HG02981 (cell line): ENCODE measurements around the gene TULP4.

Source experiments
- ATAC-seq: cut with Tn5 transposase; IDR thresholded peaks from one replicate; pipeline ENCODE4 v1.9.1; 2021; ENCODE audit warnings: mild to moderate bottlenecking, moderate library complexity; ENCODE audit not compliant: unreplicated experiment

TULP4 gene

GRCh38 chr6:158413814-158414565 is 101.7 kb downstream of the TULP4 start:
- no peak for ATAC-seq

- no peak for ATAC-seq
Measured at GRCh38 chr6:158414851-158415262, 102.6 kb downstream of the TULP4 start.

GRCh38 chr6:158415666-158416065 is 103.4 kb downstream of the TULP4 start:
- ATAC-seq = no peak

GRCh38 chr6:158416883-158417759 is 104.9 kb downstream of the TULP4 start:
- ATAC-seq = no peak

- no peak for ATAC-seq
Measured at GRCh38 chr6:158417760-158418098, 105.5 kb downstream of the TULP4 start.

GRCh38 chr6:158418501-158418900 is 106.2 kb downstream of the TULP4 start:
- no peak for ATAC-seq

GRCh38 chr6:158419339-158419909 is 107.2 kb downstream of the TULP4 start:
- ATAC-seq = no peak

GRCh38 chr6:158421381-158421780 is 109.1 kb downstream of the TULP4 start:
- no peak for ATAC-seq

GRCh38 chr6:158422629-158423238 is 110.5 kb downstream of the TULP4 start:
- ATAC-seq = no peak

GRCh38 chr6:158431036-158431435 is 118.8 kb downstream of the TULP4 start:
- ATAC-seq = no peak

- no peak for ATAC-seq
Measured at GRCh38 chr6:158431560-158431959, 119.3 kb downstream of the TULP4 start.

- no peak for ATAC-seq
Measured at GRCh38 chr6:158437571-158437970, 125.3 kb downstream of the TULP4 start.

- ATAC-seq = no peak
Measured at GRCh38 chr6:158438226-158438625, 126.0 kb downstream of the TULP4 start.

GRCh38 chr6:158439255-158439654 is 127.0 kb downstream of the TULP4 start:
- ATAC-seq = peak; percentile 94

- no peak for ATAC-seq
Measured at GRCh38 chr6:158441716-158442215, 129.5 kb downstream of the TULP4 start.

GRCh38 chr6:158442306-158442705 is 130.0 kb downstream of the TULP4 start:
- ATAC-seq = no peak

GRCh38 chr6:158445426-158446085 is 133.3 kb downstream of the TULP4 start:
- no peak for ATAC-seq

- no peak for ATAC-seq
Measured at GRCh38 chr6:158448856-158449255, 136.6 kb downstream of the TULP4 start.

GRCh38 chr6:158452191-158452590 is 139.9 kb downstream of the TULP4 start:
- ATAC-seq = no peak

GRCh38 chr6:158457131-158457530 is 144.9 kb downstream of the TULP4 start:
- ATAC-seq = no peak
